HepG2 (cell line): ENCODE data around the gene CTRL. TPM values are rescaled to one million over a fixed set of nuclear protein-coding genes. Genes with fewer than 3 reads are reported as not detected.
A peak's percentile ranks its signal among the peaks of the same experiment; 100 is the strongest.

Experiments
- AKNA ChIP-seq: sonication (generic); formaldehyde crosslinking; IDR thresholded peaks from 2 replicates; pipeline ENCODE4 v1.4.0; 2020; ENCODE audit warnings: missing genetic modification reagents, borderline replicate concordance
- HINFP ChIP-seq: sonication (generic); formaldehyde crosslinking; IDR thresholded peaks from 2 replicates; pipeline ENCODE4 v1.4.0; 2020; ENCODE audit warnings: low read depth, mild to moderate bottlenecking, missing genetic modification reagents
- IRF1 ChIP-seq: sonication (generic); formaldehyde crosslinking; IDR thresholded peaks from 2 replicates; pipeline ENCODE4 v1.4.0; 2020; ENCODE audit warnings: low read depth, mild to moderate bottlenecking, missing genetic modification reagents
- POGK ChIP-seq: sonication (generic); formaldehyde crosslinking; conservative IDR thresholded peaks from 2 replicates; pipeline ENCODE4 v1.8.0; 2022; ENCODE audit warnings: mild to moderate bottlenecking, moderate library complexity, missing genetic modification reagents
- STAT5B ChIP-seq: sonication (generic); formaldehyde crosslinking; IDR thresholded peaks from 2 replicates; pipeline ENCODE4 v1.4.0; 2020; ENCODE audit warnings: missing genetic modification reagents
- TBX2 ChIP-seq: sonication (generic); formaldehyde crosslinking; IDR thresholded peaks from 2 replicates; pipeline ENCODE4 v1.5.0; 2020; ENCODE audit warnings: missing genetic modification reagents, mild to moderate bottlenecking, borderline replicate concordance
- TFE3 ChIP-seq: IDR thresholded peaks from 2 replicates; pipeline ENCODE4 v1.6.1; 2016
- ZBTB8A ChIP-seq: sonication (generic); formaldehyde crosslinking; IDR thresholded peaks from 2 replicates; pipeline ENCODE4 v1.4.0; 2020; ENCODE audit warnings: mild to moderate bottlenecking, low read depth, missing genetic modification reagents, borderline replicate concordance
- ZFP37 ChIP-seq: sonication (generic); formaldehyde crosslinking; IDR thresholded peaks from 2 replicates; pipeline ENCODE4 v1.4.0; 2020; ENCODE audit warnings: missing genetic modification reagents, borderline replicate concordance
- ZNF12 ChIP-seq: sonication (generic); formaldehyde crosslinking; IDR thresholded peaks from 2 replicates; pipeline ENCODE4 v1.5.0; 2020; ENCODE audit warnings: missing genetic modification reagents
- ZNF275 ChIP-seq: sonication (generic); formaldehyde crosslinking; IDR thresholded peaks from 2 replicates; pipeline ENCODE4 v1.8.0; 2022; ENCODE audit warnings: missing genetic modification reagents, mild to moderate bottlenecking, inconsistent platforms, borderline replicate concordance
- ZNF543 ChIP-seq: sonication (generic); formaldehyde crosslinking; IDR thresholded peaks from 2 replicates; pipeline ENCODE4 v1.4.0; 2020; ENCODE audit warnings: mild to moderate bottlenecking, missing genetic modification reagents
- ZNF691 ChIP-seq: sonication (generic); formaldehyde crosslinking; IDR thresholded peaks from 2 replicates; pipeline ENCODE4 v1.4.0; 2020; ENCODE audit warnings: missing genetic modification reagents, low read depth, mild to moderate bottlenecking, borderline replicate concordance
- polyA plus RNA-seq, 8 experiments: library from polyadenylated mRNA; depleted of rRNA in 3 of 8; stranded (reverse) in 7 of 8; unstranded in 1 of 8; fragments of >200 nt; fragmentation: Illumina TruSeq in 4 of 8; extraction: Trizol in 4 of 8; gene quantifications; 2 replicates each; pipeline versions ENCODE4 v1.2.1 to v1.2.3, GENCODE V29; 2011 to 2016; ENCODE audit warnings: low read depth in 4 of 8, missing spikeins in 1 of 8, mixed read lengths in 1 of 8; ENCODE audit not compliant: insufficient read depth in 1 of 8
- total RNA-seq, 5 experiments: library from RNA; depleted of rRNA; stranded (reverse); fragments of >200 nt; fragmentation: Illumina TruSeq; extraction: Trizol; gene quantifications; 2 replicates each; pipeline ENCODE4 v1.2.3, GENCODE V29; 2016; ENCODE audit warnings: low read depth in 1 of 5

The CTRL gene
- total and polyA plus RNA-seq, 2 of the 13 experiments (the other 11 are each of a cell fraction or from before 2014, with no cell fraction given), result 1.9 to 2.7 TPM

DNA sequence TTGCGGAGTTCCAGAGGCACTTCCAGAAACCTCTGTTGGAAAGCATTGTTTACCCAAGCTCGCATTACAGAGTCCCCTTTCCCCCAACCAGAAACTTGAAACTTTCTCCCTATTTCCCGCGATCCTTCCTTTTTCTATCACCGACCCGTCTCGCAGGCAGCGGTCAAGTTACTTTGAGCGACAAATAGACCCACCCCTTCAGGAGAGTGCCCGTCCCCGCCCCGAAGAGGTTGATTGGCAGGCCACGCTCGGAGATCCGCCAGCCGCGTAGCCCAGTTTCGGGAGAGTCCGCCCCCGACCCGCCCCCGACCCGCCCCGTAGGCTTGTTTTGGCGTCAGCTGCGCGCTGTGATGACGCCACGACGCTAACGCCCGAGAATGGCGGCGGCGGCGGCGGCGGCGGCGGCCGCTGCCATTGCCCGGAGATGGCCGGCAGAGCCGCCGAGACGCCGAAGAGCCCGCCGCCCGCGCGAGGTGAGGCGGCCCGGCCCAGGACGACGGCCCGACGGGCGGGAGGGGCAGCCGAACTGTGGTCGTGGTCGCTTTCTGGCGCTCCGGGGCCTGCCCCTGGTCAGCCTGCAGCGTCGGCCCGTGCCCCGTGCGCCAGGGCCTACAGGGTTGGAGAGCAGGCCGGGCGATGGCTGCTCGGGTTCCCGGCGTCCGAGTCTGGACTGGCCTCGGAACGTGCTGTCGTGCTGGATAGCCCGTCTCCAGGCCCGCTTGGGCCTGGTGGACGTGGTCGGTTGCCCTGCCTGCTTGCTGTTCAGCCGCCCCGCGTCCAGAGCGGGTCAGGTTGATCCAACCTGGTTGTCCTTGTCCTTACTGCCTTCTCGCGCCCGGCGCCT is 38.5 kb downstream of the CTRL start, which contains the start of gene PSKH1 (continued):
- peak; percentile 34; the same call in 1 of the 2 replicates for TF ChIP-seq ZFP37 (CRISPR knock-in tag)
- TF ChIP-seq HINFP (CRISPR knock-in tag), result 0 out of 2 replicates have a peak, but pooled peaks have one; percentile 58
- no peak for TF ChIP-seq STAT5B (CRISPR knock-in tag)
- TF ChIP-seq POGK (CRISPR knock-in tag), result 0 out of 2 replicates have a peak, but pooled peaks have one; percentile 47
- no peak; the same call in 1 of the 2 replicates for TF ChIP-seq TFE3 (CRISPR knock-in tag)
- no peak; the same call in 1 of the 2 replicates for TF ChIP-seq ZNF543 (CRISPR knock-in tag)
- TF ChIP-seq IRF1, result 0 out of 2 replicates have a peak, but pooled peaks have one; percentile 34
- TF ChIP-seq TBX2, result peak; percentile 32; the same call in 1 of the 2 replicates
- TF ChIP-seq ZBTB8A (CRISPR knock-in tag), result no peak
- no peak; the same call in 1 of the 2 replicates for TF ChIP-seq ZNF275 (CRISPR knock-in tag)
- peak; percentile 41; the same call in 1 of the 2 replicates for TF ChIP-seq ZNF12
- TF ChIP-seq AKNA, result 0 out of 2 replicates have a peak, but pooled peaks have one; percentile 88
- TF ChIP-seq ZNF691 (CRISPR knock-in tag), result peak; percentile 63
